K562 (cell line): Measurements from ENCODE around the gene TMEM184A. TPM values are rescaled to one million over a fixed set of nuclear protein-coding genes. Genes with fewer than 3 reads are reported as not detected.

Source experiments
- BCOR ChIP-seq: fragments of 450-650 bp; IDR thresholded peaks from 2 replicates; pipeline ENCODE4 v1.6.1; 2016
- CBX5 ChIP-seq: IDR thresholded peaks from 2 replicates; pipeline ENCODE4 v1.6.1; 2014; ENCODE audit warnings: low read depth, borderline replicate concordance
- FOXK2 ChIP-seq, 2 experiments: fragments of 450-650 bp; IDR thresholded peaks in 1 of 2; conservative IDR thresholded peaks in 1 of 2; 2 replicates each; pipeline ENCODE4 v1.6.1; 2016; ENCODE audit warnings: low read depth in 2 of 2, mild to moderate bottlenecking in 1 of 2
- FOXM1 ChIP-seq, 2 experiments: fragments of 450-650 bp in 1 of 2; sonication (generic) in 1 of 2; formaldehyde crosslinking in 1 of 2; IDR thresholded peaks; 2 replicates each; pipeline versions ENCODE4 v1.6.1 to v1.9.0; 2017 to 2022; ENCODE audit warnings: low read depth in 2 of 2, mild to moderate bottlenecking in 2 of 2, missing genetic modification reagents in 1 of 2, moderate library complexity in 1 of 2
- HEY1 ChIP-seq: fragments of 250-450 bp; sonication (Bioruptor Pico); IDR thresholded peaks from 2 replicates; pipeline ENCODE4 v1.5.0; 2020; ENCODE audit warnings: mild to moderate bottlenecking, moderate library complexity, borderline replicate concordance
- HLTF ChIP-seq: fragments of 450-650 bp; IDR thresholded peaks from 2 replicates; pipeline ENCODE4 v1.6.1; 2016
- KDM4B ChIP-seq, 2 experiments: fragments of 450-650 bp in 1 of 2; sonication (generic) in 1 of 2; IDR thresholded peaks; 2 replicates each; pipeline ENCODE4 v1.6.1; 2016 to 2017; ENCODE audit warnings: borderline replicate concordance in 2 of 2, antibody characterized with exemption in 1 of 2, low read depth in 1 of 2, mild to moderate bottlenecking in 1 of 2
- SIN3A ChIP-seq, 2 experiments: fragments of 150-350 bp in 1 of 2; IDR thresholded peaks; 2 replicates each; pipeline ENCODE4 v1.6.1; 2011 to 2016; ENCODE audit warnings: borderline replicate concordance in 2 of 2, low read depth in 2 of 2, low read length in 2 of 2, mild to moderate bottlenecking in 2 of 2, moderate library complexity in 2 of 2; ENCODE audit not compliant: control insufficient read depth in 1 of 2
- SIX5 ChIP-seq, 2 experiments: IDR thresholded peaks; 2 replicates each; pipeline ENCODE4 v1.6.1; 2011; ENCODE audit warnings: low read length in 2 of 2, borderline replicate concordance in 1 of 2, low read depth in 1 of 2, mild to moderate bottlenecking in 1 of 2, moderate library complexity in 1 of 2; ENCODE audit not compliant: insufficient read depth in 1 of 2
- SREBF1 ChIP-seq: fragments of 150-350 bp; IDR thresholded peaks from 2 replicates; pipeline ENCODE4 v1.6.1; 2014; ENCODE audit warnings: antibody characterized with exemption, low read depth, low read length, borderline replicate concordance
- ZBTB1 ChIP-seq: sonication (generic); formaldehyde crosslinking; IDR thresholded peaks from 2 replicates; pipeline ENCODE4 v1.8.1; 2023; ENCODE audit warnings: missing genetic modification reagents, low read depth, mild to moderate bottlenecking, borderline replicate concordance
- ZNF41 ChIP-seq: fragments of 250-450 bp; sonication (Bioruptor Pico); conservative IDR thresholded peaks from 2 replicates; pipeline ENCODE4 v1.4.0; 2020; ENCODE audit warnings: mild to moderate bottlenecking
- ZSCAN29 ChIP-seq: fragments of 450-650 bp; IDR thresholded peaks from 2 replicates; pipeline ENCODE4 v1.6.1; 2017
- polyA plus RNA-seq, 8 experiments: library from polyadenylated mRNA; depleted of rRNA in 4 of 8; stranded (reverse) in 5 of 8; unstranded in 3 of 8; fragments of >200 nt; fragmentation: Nextera tagmentation in 2 of 8; fragmentation: Illumina TruSeq in 1 of 8; extraction: Ambion mirVana in 2 of 8; extraction: Trizol in 1 of 8; gene quantifications; 2 replicates each; pipeline versions ENCODE4 v1.2.1 to v1.2.3, GENCODE V29; 2011 to 2014; ENCODE audit warnings: inconsistent platforms in 1 of 8, missing spikeins in 1 of 8
- total RNA-seq, 7 experiments: library from RNA; depleted of rRNA in 6 of 7; stranded (reverse); fragments of >200 nt in 6 of 7; fragmentation: Illumina TruSeq in 2 of 7; extraction: Trizol in 2 of 7; gene quantifications; 2 replicates each; pipeline versions ENCODE4 v1.2.1 to v1.2.3, GENCODE V29; 2011 to 2021; ENCODE audit warnings: low replicate concordance in 1 of 7
- TF ChIP-seq, protein P1 (sequence below): sonication (generic); formaldehyde crosslinking; IDR thresholded peaks from 2 replicates; pipeline ENCODE4 v1.8.0; 2022; ENCODE audit warnings: missing genetic modification reagents, mild to moderate bottlenecking, moderate library complexity, borderline replicate concordance

Gene TMEM184A
- total and polyA plus RNA-seq, 9 of the 15 experiments (the other 6 are each of a cell fraction or from before 2014, with no cell fraction given), result 0.10 to 0.18 (median 0.11) TPM; not detected in 6

DNA sequence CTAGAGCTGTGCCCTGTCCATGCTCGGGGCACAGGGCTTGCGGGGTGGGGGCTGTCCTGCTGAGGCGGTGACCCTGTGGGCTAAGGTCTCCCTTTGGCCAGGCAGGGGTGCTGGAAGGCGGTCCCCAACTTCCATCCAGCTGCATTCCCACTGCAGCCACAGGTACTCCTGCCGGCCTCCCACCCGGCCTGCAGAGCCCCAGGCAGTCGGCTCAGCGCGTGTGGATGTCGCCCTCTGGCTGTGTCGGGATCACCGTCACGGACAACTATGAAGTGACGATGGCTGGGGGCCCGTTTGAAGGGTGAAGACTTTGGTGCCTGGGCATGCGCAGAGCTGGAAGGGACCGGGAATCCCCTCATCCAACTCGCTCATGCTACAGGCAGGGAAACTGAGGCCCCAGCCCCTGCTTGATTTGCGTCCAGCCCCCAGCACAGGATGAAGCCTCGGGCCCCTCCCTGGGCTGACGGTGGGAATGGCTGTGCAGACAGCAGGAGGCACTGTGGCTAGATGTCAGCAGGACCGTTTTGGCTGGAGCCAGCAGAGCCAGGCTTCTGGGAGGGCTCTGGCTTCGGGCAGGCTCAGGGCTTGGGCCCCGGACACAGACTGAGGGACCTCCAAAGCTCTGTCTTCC lies 2.3 kb upstream of the TMEM184A start (continued):
- TF ChIP-seq FOXM1 (IDR thresholded peaks at IDR 0.05; ENCODE audit: low read depth) (0 out of 2 replicates have a peak, but pooled peaks have one; percentile 18), FOXM1 (CRISPR knock-in tag; IDR thresholded peaks at IDR 0.05; ENCODE audit: low read depth) (no peak), BCOR (peak; percentile 94), ZBTB1 (CRISPR knock-in tag) (no peak), ZSCAN29 (no peak), HEY1 (CRISPR knock-in tag) (no peak), KDM4B (IDR thresholded peaks at IDR 0.05; ENCODE audit: borderline replicate concordance in 2 of 2, low read depth in 1 of 2) (no peak), SIN3A (IDR thresholded peaks at IDR 0.05; ENCODE audit: borderline replicate concordance in 2 of 2, control insufficient read depth in 1 of 2, low read depth in 2 of 2, low read length in 2 of 2) (no peak), SIX5 (IDR thresholded peaks at IDR 0.05; ENCODE audit: borderline replicate concordance in 1 of 2, insufficient read depth in 1 of 2, low read depth in 1 of 2, low read length in 2 of 2) (no peak), FOXK2 (conservative IDR thresholded peaks at IDR 0.05 in 1 of 2, IDR thresholded peaks at IDR 0.05 in 1 of 2; ENCODE audit: low read depth in 2 of 2) (no peak), CBX5 (no peak), SREBF1 (no peak), ZNF41 (CRISPR knock-in tag) (no peak), HLTF (0 out of 2 replicates have a peak, but pooled peaks have one; percentile 68)
- TF ChIP-seq, protein P1, sequence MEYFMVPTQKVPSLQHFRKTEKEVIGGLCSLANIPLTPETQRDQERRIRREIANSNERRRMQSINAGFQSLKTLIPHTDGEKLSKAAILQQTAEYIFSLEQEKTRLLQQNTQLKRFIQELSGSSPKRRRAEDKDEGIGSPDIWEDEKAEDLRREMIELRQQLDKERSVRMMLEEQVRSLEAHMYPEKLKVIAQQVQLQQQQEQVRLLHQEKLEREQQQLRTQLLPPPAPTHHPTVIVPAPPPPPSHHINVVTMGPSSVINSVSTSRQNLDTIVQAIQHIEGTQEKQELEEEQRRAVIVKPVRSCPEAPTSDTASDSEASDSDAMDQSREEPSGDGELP (CRISPR knock-in tag), result peak; percentile 64; the same call in 1 of the 2 replicates
- TF ChIP-seq, all 486 proteins: peak for 40
